Astrocyte of the spinal cord (primary cell): ENCODE results near the gene THUMPD3.
A peak's percentile ranks its signal among the peaks of the same experiment; 100 is the strongest.

Experiments
- DNase-seq: peaks from one replicate; pipeline ENCODE4 v3.0.0; 2011; ENCODE audit warnings: low read depth, low spot score
- H3K4me3 ChIP-seq: 2 replicates; pipeline ENCODE4 v1.5.1; 2011; ENCODE audit warnings: low read depth, mild to moderate bottlenecking, low read length, moderate library complexity
- in situ Hi-C: cut with HindIII; loops from 2 replicates; pipeline ENCODE4 v1.10.0; 2017; ENCODE audit warnings: low sequenced_read_pairs
- TF ChIP-seq, protein P1 (sequence below): IDR thresholded peaks from 2 replicates; pipeline ENCODE4 v1.5.1; 2012; ENCODE audit warnings: low read depth, mild to moderate bottlenecking, low read length, inconsistent platforms

The THUMPD3 gene

DNA sequence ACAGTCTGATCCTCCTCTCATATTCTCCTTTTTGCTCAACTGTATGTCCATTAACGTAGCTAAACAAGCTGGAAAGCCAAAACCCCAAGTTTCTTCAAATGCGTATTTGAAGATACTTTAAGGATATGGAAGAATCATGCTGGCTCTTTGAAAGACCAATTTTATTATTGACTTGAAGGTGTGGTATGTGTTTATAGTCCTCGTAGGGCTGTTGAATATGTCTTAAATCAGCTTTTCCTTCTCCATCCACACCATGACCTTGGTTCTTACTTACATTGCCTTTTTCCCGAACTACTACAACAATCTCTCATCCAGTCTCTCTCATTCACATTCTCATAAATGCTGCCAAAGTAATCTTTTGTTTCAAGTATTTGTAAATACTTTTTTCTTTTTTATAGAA lies 19.7 kb upstream of the THUMPD3 start:
- H3K4me3 ChIP-seq: no peak overlapping the region
- in situ Hi-C loops: no loop called here
- TF ChIP-seq, protein P1, sequence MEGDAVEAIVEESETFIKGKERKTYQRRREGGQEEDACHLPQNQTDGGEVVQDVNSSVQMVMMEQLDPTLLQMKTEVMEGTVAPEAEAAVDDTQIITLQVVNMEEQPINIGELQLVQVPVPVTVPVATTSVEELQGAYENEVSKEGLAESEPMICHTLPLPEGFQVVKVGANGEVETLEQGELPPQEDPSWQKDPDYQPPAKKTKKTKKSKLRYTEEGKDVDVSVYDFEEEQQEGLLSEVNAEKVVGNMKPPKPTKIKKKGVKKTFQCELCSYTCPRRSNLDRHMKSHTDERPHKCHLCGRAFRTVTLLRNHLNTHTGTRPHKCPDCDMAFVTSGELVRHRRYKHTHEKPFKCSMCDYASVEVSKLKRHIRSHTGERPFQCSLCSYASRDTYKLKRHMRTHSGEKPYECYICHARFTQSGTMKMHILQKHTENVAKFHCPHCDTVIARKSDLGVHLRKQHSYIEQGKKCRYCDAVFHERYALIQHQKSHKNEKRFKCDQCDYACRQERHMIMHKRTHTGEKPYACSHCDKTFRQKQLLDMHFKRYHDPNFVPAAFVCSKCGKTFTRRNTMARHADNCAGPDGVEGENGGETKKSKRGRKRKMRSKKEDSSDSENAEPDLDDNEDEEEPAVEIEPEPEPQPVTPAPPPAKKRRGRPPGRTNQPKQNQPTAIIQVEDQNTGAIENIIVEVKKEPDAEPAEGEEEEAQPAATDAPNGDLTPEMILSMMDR: no peak
- no peak for DNase-seq

DNA sequence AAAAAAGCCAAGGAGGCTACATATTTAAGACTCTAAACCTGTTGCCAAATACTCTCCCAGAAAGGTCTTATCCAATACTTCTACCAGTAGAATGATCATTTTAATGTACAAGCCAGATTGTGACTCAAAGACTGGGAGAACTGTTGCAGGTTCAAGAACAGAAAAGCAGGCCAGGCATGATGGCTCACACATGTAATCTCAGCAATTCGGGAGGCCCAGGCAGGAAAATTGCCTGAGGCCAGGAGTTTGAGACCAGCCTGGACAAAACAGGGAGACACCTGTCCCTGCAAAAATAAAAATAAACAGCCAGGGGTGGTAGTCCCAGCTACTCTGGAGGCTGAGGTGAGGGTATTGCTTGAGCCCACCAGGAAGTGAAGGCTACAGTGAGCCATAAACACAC lies 17.8 kb upstream of the THUMPD3 start:
- DNase-seq: no peak
- in situ Hi-C loops: no loop called here
- TF ChIP-seq, protein P1: no peak
- no peak overlapping the region for H3K4me3 ChIP-seq

DNA sequence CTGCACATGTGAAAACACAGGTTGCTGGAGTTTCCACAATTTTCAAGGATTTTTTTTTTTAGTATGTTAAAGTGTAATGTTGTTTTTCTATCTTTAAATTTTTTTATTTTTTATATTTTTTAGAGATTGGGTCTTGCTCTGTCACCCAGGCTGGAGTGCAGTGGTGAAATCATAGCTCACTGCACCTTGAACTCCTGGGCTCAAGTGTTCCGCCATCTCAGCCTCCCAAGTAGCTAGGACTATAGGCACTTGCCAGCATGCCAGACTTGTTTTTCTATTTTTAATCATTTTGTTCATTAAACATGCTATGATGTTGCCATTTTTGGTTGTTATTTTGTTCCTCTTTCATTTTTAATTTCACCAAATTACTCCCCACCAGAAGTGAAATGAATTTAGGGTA lies 16.7 kb upstream of the THUMPD3 start:
- no peak overlapping the region for H3K4me3 ChIP-seq
- DNase-seq: no peak
- TF ChIP-seq, protein P1: no peak
- in situ Hi-C loops: no loop called here

DNA sequence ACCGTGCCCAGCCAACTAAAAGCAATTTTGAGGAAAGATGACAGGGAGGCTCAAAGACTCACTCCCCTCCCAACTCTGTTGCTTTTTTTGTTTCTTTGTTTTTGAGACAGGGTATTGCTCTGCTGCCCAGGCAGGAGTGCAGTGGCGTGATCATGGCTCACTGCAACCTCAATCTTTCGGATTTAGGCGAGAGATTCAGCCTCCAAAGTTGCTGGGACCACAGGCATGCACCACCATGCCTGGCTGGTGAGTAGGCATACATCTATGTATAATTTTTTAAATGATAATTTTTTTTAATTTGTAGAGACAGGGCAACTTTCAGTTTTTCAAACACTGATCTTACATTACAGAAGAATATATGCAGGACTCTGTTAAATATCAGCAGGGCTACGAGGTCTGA lies 15.8 kb upstream of the THUMPD3 start:
- H3K4me3 ChIP-seq: no peak overlapping the region
- in situ Hi-C loops: no loop called here
- peak; percentile 14 for DNase-seq
- TF ChIP-seq, protein P1: no peak

DNA sequence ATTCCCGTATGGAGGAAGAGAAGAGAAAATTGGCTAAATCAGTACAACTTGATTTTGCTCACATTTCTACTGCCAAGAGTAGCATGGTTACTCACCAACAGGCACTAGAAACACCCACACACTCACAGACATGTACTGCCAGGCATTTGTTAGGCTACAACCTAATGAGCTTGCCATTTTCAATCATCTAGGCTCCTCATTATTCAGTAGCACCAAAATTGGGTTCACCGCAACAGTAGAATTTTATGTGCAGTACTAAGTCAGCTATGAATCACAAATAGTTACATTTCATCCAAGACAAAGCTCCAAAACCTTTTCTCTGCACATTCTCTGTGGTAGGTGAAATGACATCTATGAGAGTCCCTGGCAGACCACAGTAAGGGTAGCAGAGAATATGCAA lies 15.0 kb upstream of the THUMPD3 start:
- peak; percentile 61 for DNase-seq
- no peak overlapping the region for H3K4me3 ChIP-seq
- TF ChIP-seq, protein P1: no peak
- in situ Hi-C loops: no loop called here

DNA sequence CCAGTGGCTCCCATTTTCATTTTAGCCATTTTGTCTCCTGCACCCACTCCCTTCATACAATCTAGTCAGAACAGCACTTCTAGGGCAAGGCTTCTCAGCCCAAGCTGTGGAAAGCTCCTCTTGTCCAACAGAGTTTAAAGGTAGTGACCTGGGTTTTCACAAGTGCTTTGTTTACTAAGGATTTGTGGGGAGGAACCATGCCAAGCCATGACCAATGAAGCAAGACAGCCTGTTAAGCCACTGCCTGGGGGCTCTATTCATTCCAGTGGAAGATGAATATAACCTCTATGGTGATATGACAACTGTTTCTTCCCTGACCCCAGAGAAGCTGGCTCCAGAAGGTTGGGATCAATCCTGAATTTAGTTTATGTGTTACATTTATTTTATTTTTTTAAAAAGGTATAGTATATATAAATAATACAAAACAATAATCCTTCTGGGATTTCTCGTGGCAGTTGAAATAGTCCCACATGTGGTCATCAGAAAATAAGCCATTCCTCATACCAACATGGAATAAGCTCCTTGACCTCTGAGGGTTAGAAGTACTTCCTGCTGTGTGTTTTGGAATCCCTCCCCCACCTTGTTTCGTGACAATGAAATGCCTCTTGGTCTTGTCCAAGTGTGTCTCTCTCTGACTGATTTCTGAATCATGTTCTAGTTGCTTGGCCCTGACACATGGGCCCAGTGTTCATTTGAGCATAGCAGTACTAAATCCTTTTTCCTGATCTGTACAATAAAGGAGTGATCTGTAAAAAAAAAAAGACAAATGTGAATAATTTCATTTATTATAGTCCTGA lies 13.3 kb upstream of the THUMPD3 start:
- peak; percentile 50 for DNase-seq
- TF ChIP-seq, protein P1: no peak
- in situ Hi-C loops: no loop called here
- no peak overlapping the region for H3K4me3 ChIP-seq
